H9 (cell line): ENCODE results near the gene ITGB6. TPM values are rescaled to one million over a fixed set of nuclear protein-coding genes. Genes with fewer than 3 reads are reported as not detected.

Source experiments
- DNase-seq: peaks from one replicate; pipeline ENCODE4 v3.0.0-alpha.2; 2017
- H2AFZ ChIP-seq: one replicate; pipeline ENCODE4 v1.6.1; 2013; ENCODE audit warnings: mild to moderate bottlenecking, low read length, control low read depth, moderate library complexity
- H2AK5ac ChIP-seq: 2 replicates; pipeline ENCODE4 v1.6.1; 2013; ENCODE audit warnings: low read length, control low read depth, mixed read lengths; ENCODE audit not compliant: insufficient read length
- H2BK120ac ChIP-seq: one replicate; pipeline ENCODE4 v1.6.1; 2013; ENCODE audit warnings: low read depth, mild to moderate bottlenecking, low read length, control low read depth, inconsistent platforms; ENCODE audit not compliant: poor library complexity, severe bottlenecking
- H2BK12ac ChIP-seq: 2 replicates; pipeline ENCODE4 v1.6.1; 2013; ENCODE audit warnings: low read length, control low read depth, mixed read lengths, low read depth; ENCODE audit not compliant: insufficient read length
- H2BK15ac ChIP-seq: 2 replicates; pipeline ENCODE4 v1.6.1; 2013; ENCODE audit warnings: low read depth, low read length, control low read depth
- H2BK20ac ChIP-seq: one replicate; pipeline ENCODE4 v1.6.1; 2013; ENCODE audit warnings: low read depth, mild to moderate bottlenecking, low read length, control low read depth, inconsistent platforms; ENCODE audit not compliant: poor library complexity, severe bottlenecking
- H2BK5ac ChIP-seq: 2 replicates; pipeline ENCODE4 v1.6.1; 2013; ENCODE audit warnings: low read length, control low read depth, mixed read lengths; ENCODE audit not compliant: insufficient read length
- H3K14ac ChIP-seq: 2 replicates; pipeline ENCODE4 v1.6.1; 2013; ENCODE audit warnings: low read length, control low read depth; ENCODE audit not compliant: insufficient read depth
- H3K18ac ChIP-seq: 2 replicates; pipeline ENCODE4 v1.6.1; 2013; ENCODE audit warnings: low read depth, mild to moderate bottlenecking, mixed read lengths, low read length, control low read depth; ENCODE audit not compliant: insufficient read length
- H3K23ac ChIP-seq: 2 replicates; pipeline ENCODE4 v1.6.1; 2013; ENCODE audit warnings: low read length, control low read depth, mixed read lengths, low read depth; ENCODE audit not compliant: insufficient read length
- H3K23me2 ChIP-seq: 2 replicates; pipeline ENCODE4 v1.6.1; 2013; ENCODE audit warnings: low read depth, mild to moderate bottlenecking, mixed read lengths, low read length, control low read depth; ENCODE audit not compliant: insufficient read length, poor library complexity, severe bottlenecking
- H3K27ac ChIP-seq: 2 replicates; pipeline ENCODE4 v1.5.1; 2013; ENCODE audit warnings: low read length, control low read depth, mixed read lengths, low read depth; ENCODE audit not compliant: insufficient read length
- H3K27me3 ChIP-seq: 2 replicates; pipeline ENCODE4 v1.6.1; 2013; ENCODE audit warnings: low read length, control low read depth, inconsistent platforms; ENCODE audit not compliant: insufficient read depth
- H3K4ac ChIP-seq: 2 replicates; pipeline ENCODE4 v1.6.1; 2013; ENCODE audit warnings: low read depth, mild to moderate bottlenecking, control low read depth, inconsistent platforms, low read length, moderate library complexity
- H3K4me1 ChIP-seq: 2 replicates; pipeline ENCODE4 v1.6.1; 2013; ENCODE audit warnings: low read length, control low read depth, inconsistent platforms; ENCODE audit not compliant: insufficient read depth
- H3K4me2 ChIP-seq: 2 replicates; pipeline ENCODE4 v1.6.1; 2013; ENCODE audit warnings: low read length, control low read depth, mixed read lengths; ENCODE audit not compliant: insufficient read length, insufficient read depth
- H3K56ac ChIP-seq: 2 replicates; pipeline ENCODE4 v1.6.1; 2013; ENCODE audit warnings: low read depth, mild to moderate bottlenecking, mixed read lengths, low read length, control low read depth; ENCODE audit not compliant: insufficient read length
- H3K79me1 ChIP-seq: 2 replicates; pipeline ENCODE4 v1.6.1; 2013; ENCODE audit warnings: low read depth, mild to moderate bottlenecking, moderate library complexity, low read length, control low read depth, inconsistent platforms; ENCODE audit not compliant: insufficient read depth, poor library complexity, severe bottlenecking
- H3K79me2 ChIP-seq: 2 replicates; pipeline ENCODE4 v1.6.1; 2013; ENCODE audit warnings: low read length, control low read depth, inconsistent platforms; ENCODE audit not compliant: insufficient read depth
- H3K9ac ChIP-seq: 2 replicates; pipeline ENCODE4 v1.6.1; 2013; ENCODE audit warnings: low read length, control low read depth, mixed read lengths; ENCODE audit not compliant: insufficient read length; ENCODE audit errors: extremely low read depth
- H3K9me3 ChIP-seq: one replicate; pipeline ENCODE4 v1.6.1; 2013; ENCODE audit warnings: low read depth, low read length, inconsistent platforms; ENCODE audit not compliant: control insufficient read depth
- H3T11ph ChIP-seq: one replicate; pipeline ENCODE4 v1.6.1; 2013; ENCODE audit warnings: mild to moderate bottlenecking, low read length, control low read depth, inconsistent platforms
- H4K20me1 ChIP-seq: one replicate; pipeline ENCODE4 v1.6.1; 2013; ENCODE audit not compliant: control insufficient read depth, insufficient read length, insufficient read depth
- H4K5ac ChIP-seq: 2 replicates; pipeline ENCODE4 v1.6.1; 2013; ENCODE audit warnings: low read depth, mild to moderate bottlenecking, mixed read lengths, low read length, control low read depth; ENCODE audit not compliant: insufficient read length
- H4K8ac ChIP-seq: replicated peaks from 2 replicates; pipeline ENCODE4 v1.6.1; 2013; ENCODE audit warnings: low read length, control low read depth, mixed read lengths, low read depth; ENCODE audit not compliant: insufficient read length
- H4K91ac ChIP-seq: 2 replicates; pipeline ENCODE4 v1.6.1; 2013; ENCODE audit warnings: low read depth, mild to moderate bottlenecking, moderate library complexity, mixed read lengths, low read length, control low read depth; ENCODE audit not compliant: insufficient read length
- H3K27ac Mint-ChIP-seq, 3 experiments: 2 replicates in 2 of 3; 3 replicates in 1 of 3; pipeline ENCODE4 v1.8.0; 2020 to 2021; ENCODE audit warnings: mixed read lengths in 3 of 3, mild to moderate bottlenecking in 1 of 3, moderate library complexity in 1 of 3
- H3K27me3 Mint-ChIP-seq: 2 replicates; pipeline ENCODE4 v1.8.0; 2021; ENCODE audit warnings: low read depth, mild to moderate bottlenecking, moderate library complexity, mixed read lengths
- H3K36me3 Mint-ChIP-seq, 3 experiments: 2 replicates in 2 of 3; 3 replicates in 1 of 3; pipeline ENCODE4 v1.8.0; 2020 to 2021; ENCODE audit warnings: low read depth in 3 of 3, mixed read lengths in 3 of 3; ENCODE audit not compliant: insufficient read depth in 1 of 3
- H3K4me1 Mint-ChIP-seq, 2 experiments: 2 replicates each; pipeline ENCODE4 v1.8.0; 2020; ENCODE audit warnings: mixed read lengths in 2 of 2
- H3K4me3 Mint-ChIP-seq, 2 experiments: 2 replicates in 1 of 2; 3 replicates in 1 of 2; pipeline ENCODE4 v1.8.0; 2020 to 2021; ENCODE audit warnings: mild to moderate bottlenecking in 2 of 2, mixed read lengths in 2 of 2, moderate library complexity in 1 of 2
- H3K9me3 Mint-ChIP-seq, 2 experiments: 2 replicates in 1 of 2; 3 replicates in 1 of 2; pipeline ENCODE4 v1.8.0; 2020; ENCODE audit warnings: mild to moderate bottlenecking in 2 of 2, mixed read lengths in 2 of 2, moderate library complexity in 1 of 2
- WGBS: extraction: QIAGEN DNeasy Blood & Tissue Kit; methylation state at CpG from one replicate; pipeline ENCODE4 v1.1.7; 2013; ENCODE audit warnings: missing lambda C conversion rate, low lambda C conversion rate, mixed read lengths; ENCODE audit not compliant: insufficient read length; ENCODE audit errors: extremely low coverage; 5-methylcytosine and 5-hydroxymethylcytosine counted together
- total RNA-seq: library from RNA; stranded (reverse); gene quantifications from 2 replicates; pipeline ENCODE4 v1.2.1, GENCODE V29; 2021
- TF ChIP-seq, protein P1 (sequence below): fragments of 200-600 bp; sonication (generic); conservative IDR thresholded peaks from 3 replicates; pipeline ENCODE4 v1.8.0; 2021; ENCODE audit warnings: antibody characterized with exemption, mild to moderate bottlenecking

ITGB6 gene
- total RNA-seq, 1 experiment from 2014 or later: not detected

DNA sequence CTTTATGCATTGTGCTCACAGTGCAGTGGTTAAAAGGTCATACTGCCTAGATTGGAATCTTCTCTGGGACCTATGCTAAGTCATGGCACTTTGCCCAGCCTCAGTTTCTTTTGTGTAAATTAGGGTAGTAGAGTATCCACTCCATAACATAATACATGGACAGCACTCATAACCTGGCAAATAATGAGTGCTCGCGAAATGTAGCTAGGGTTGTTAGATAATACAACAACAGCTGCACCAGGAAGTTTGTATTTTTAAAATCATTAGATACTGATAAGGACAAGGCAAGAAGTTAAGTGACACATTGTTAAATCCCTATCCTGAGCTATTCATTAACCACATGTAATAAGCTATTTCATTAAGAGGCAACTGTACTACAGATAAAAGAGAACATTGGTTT, 123.8 kb downstream of the ITGB6 start:
- Histone ChIP-seq H2BK5ac (no peak overlapping the region), H4K91ac (no peak overlapping the region), H3K4me2 (no peak overlapping the region), H3K56ac (no peak overlapping the region), H2BK120ac (no peak overlapping the region), H3K79me2 (no peaks in the 10 kb centered on the region), H3K9me3 (no peaks in the 10 kb centered on the region), H2BK20ac (no peak overlapping the region), H2AFZ (no peak overlapping the region), H4K8ac (no peak overlapping the region), H3K23ac (no peak overlapping the region), H3K27ac (no peak overlapping the region), H2BK12ac (no peak overlapping the region), H3K23me2 (no peaks in the 10 kb centered on the region), H3K4ac (no peak overlapping the region), H3K27me3 (no peaks in the 10 kb centered on the region), H3K14ac (no peak overlapping the region), H3K79me1 (no peaks in the 10 kb centered on the region), H4K5ac (no peak overlapping the region), H3K4me1 (no peaks in the 10 kb centered on the region), H2BK15ac (no peak overlapping the region), H3K18ac (no peak overlapping the region), H4K20me1 (no peaks in the 10 kb centered on the region), H3K9ac (no peak overlapping the region), H3T11ph (no peak overlapping the region), H2AK5ac (no peak overlapping the region)
- Mint-ChIP-seq H3K9me3 (peaks cover 19 to 32% of the 10 kb centered on the region in 2 experiments), H3K27me3 (no peaks in the 10 kb centered on the region), H3K36me3 (peaks cover 2 to 13% (median 3%) of the 10 kb centered on the region in 3 experiments; a peak in 4 of 7 replicates), H3K27ac (no peak overlapping the region), H3K4me3 (no peak overlapping the region), H3K4me1 (no peaks in the 10 kb centered on the region)
- no peak for DNase-seq
- WGBS: no CpG with 5 or more reads among the region's 2 CpGs
- TF ChIP-seq, protein P1, sequence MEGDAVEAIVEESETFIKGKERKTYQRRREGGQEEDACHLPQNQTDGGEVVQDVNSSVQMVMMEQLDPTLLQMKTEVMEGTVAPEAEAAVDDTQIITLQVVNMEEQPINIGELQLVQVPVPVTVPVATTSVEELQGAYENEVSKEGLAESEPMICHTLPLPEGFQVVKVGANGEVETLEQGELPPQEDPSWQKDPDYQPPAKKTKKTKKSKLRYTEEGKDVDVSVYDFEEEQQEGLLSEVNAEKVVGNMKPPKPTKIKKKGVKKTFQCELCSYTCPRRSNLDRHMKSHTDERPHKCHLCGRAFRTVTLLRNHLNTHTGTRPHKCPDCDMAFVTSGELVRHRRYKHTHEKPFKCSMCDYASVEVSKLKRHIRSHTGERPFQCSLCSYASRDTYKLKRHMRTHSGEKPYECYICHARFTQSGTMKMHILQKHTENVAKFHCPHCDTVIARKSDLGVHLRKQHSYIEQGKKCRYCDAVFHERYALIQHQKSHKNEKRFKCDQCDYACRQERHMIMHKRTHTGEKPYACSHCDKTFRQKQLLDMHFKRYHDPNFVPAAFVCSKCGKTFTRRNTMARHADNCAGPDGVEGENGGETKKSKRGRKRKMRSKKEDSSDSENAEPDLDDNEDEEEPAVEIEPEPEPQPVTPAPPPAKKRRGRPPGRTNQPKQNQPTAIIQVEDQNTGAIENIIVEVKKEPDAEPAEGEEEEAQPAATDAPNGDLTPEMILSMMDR: no peak
